Amygdala (tissue), 56 donors: ENCODE measurements around the gene PIAS1.
"Not testable (repeated sequence)": the region's sequence is repeated elsewhere in the genome, so short reads cannot be mapped to it uniquely, and the experiment has no call there.

Source experiments
- DNase-seq, 56 donors: peaks; one replicate each; lab custom pipeline; 2025; lab: John Stamatoyannopoulos, UW

PIAS1 gene

GRCh38 chr15:68172037-68172436, 117.9 kb downstream of the PIAS1 start:
- not testable (repeated sequence) for DNase-seq

- no peak for DNase-seq
Observed at GRCh38 chr15:68173119-68173518, 119.0 kb downstream of the PIAS1 start.

- no peak for DNase-seq
Observed at GRCh38 chr15:68175526-68175925, 121.4 kb downstream of the PIAS1 start.

- no peak for DNase-seq
Observed at GRCh38 chr15:68176601-68177000, 122.5 kb downstream of the PIAS1 start.

- DNase-seq = no peak
Observed at GRCh38 chr15:68177742-68178141, 123.6 kb downstream of the PIAS1 start.

GRCh38 chr15:68183616-68184315, 129.7 kb downstream of the PIAS1 start:
- no peak for DNase-seq

GRCh38 chr15:68184616-68185480, 130.7 kb downstream of the PIAS1 start:
- DNase-seq = no peak

- no peak for DNase-seq
Observed at GRCh38 chr15:68186671-68187397, 132.7 kb downstream of the PIAS1 start.

- peak in 21 of 56 donors; percentile 18 to 73 (median 42) for DNase-seq
Observed at GRCh38 chr15:68187559-68187958, 133.4 kb downstream of the PIAS1 start.

- no peak for DNase-seq
Observed at GRCh38 chr15:68188647-68189046, 134.5 kb downstream of the PIAS1 start.

- no peak for DNase-seq
Observed at GRCh38 chr15:68190048-68190447, 135.9 kb downstream of the PIAS1 start.

GRCh38 chr15:68191555-68191954, 137.4 kb downstream of the PIAS1 start:
- DNase-seq = no peak

GRCh38 chr15:68192117-68192516, 138.0 kb downstream of the PIAS1 start:
- no peak for DNase-seq

GRCh38 chr15:68192804-68193486, 138.8 kb downstream of the PIAS1 start:
- peak in 10 of 56 donors; percentile 24 to 59 (median 34) for DNase-seq

GRCh38 chr15:68195336-68196112, 141.4 kb downstream of the PIAS1 start:
- no peak for DNase-seq

GRCh38 chr15:68196445-68197169, 142.5 kb downstream of the PIAS1 start:
- no peak for DNase-seq

GRCh38 chr15:68197170-68197492, 143.0 kb downstream of the PIAS1 start:
- no peak for DNase-seq

- DNase-seq = no peak
Observed at GRCh38 chr15:68197661-68198437, 143.7 kb downstream of the PIAS1 start.
